Tibial nerve (tissue), 4 donors: ENCODE measurements around the gene SMAD3. TPM values are rescaled to one million over a fixed set of nuclear protein-coding genes. Genes with fewer than 3 reads are reported as not detected.

Experiments used
- DNase-seq, 2 donors: peaks; one replicate each; pipeline ENCODE4 v3.0.0-alpha.2; 2019; ENCODE audit warnings: low spot score in 2 of 2
- H3K27ac ChIP-seq, 4 donors: fragments of 200-600 bp; sonication (generic) in 3 of 4; one replicate each; pipeline ENCODE4 v1.5.1; 2017 to 2019; ENCODE audit warnings: mild to moderate bottlenecking in 1 of 4
- H3K27me3 ChIP-seq, 2 donors: fragments of 200-600 bp; sonication (generic) in 1 of 2; one replicate each; pipeline versions ENCODE4 v1.5.1 to v1.6.0; 2017 to 2019
- H3K36me3 ChIP-seq, 3 donors: fragments of 200-600 bp; sonication (generic); one replicate each; pipeline ENCODE4 v1.5.1; 2018 to 2019
- H3K4me1 ChIP-seq, 4 donors: fragments of 200-600 bp; sonication (generic) in 3 of 4; one replicate each; pipeline ENCODE4 v1.5.1; 2017 to 2019
- H3K4me3 ChIP-seq, 4 donors: fragments of 200-600 bp; sonication (generic) in 3 of 4; one replicate each; pipeline ENCODE4 v1.5.1; 2017 to 2019; ENCODE audit warnings: mild to moderate bottlenecking in 1 of 4, moderate library complexity in 1 of 4
- H3K9me3 ChIP-seq, 4 donors: fragments of 200-600 bp; sonication (generic) in 3 of 4; one replicate each; pipeline ENCODE4 v1.5.1; 2017 to 2019
- CTCF ChIP-seq, 5 experiments: fragments of 200-600 bp in 3 of 5; fragments of 450-650 bp in 2 of 5; sonication (generic) in 3 of 5; IDR thresholded peaks; one replicate each; pipeline ENCODE4 v1.5.1; 2016 to 2019; ENCODE audit warnings: antibody characterized with exemption in 5 of 5, mild to moderate bottlenecking in 3 of 5, moderate library complexity in 2 of 5
- EP300 ChIP-seq, 2 donors: sonication (generic); formaldehyde crosslinking; IDR thresholded peaks; one replicate each; pipeline ENCODE4 v1.6.1; 2017; ENCODE audit warnings: antibody characterized with exemption in 2 of 2, mild to moderate bottlenecking in 1 of 2
- POLR2A ChIP-seq, 2 donors: fragments of 450-650 bp; IDR thresholded peaks; one replicate each; pipeline ENCODE4 v1.6.1; 2017; ENCODE audit warnings: antibody characterized with exemption in 2 of 2, mild to moderate bottlenecking in 2 of 2, moderate library complexity in 2 of 2
- WGBS, 2 donors: methylation state at CpG; one replicate each; pipeline ENCODE4 v1.1.5; 2018; 5-methylcytosine and 5-hydroxymethylcytosine counted together
- total RNA-seq, 4 donors: library from RNA; depleted of rRNA; stranded (reverse); fragments of >200 nt; gene quantifications; one replicate each; pipeline ENCODE4 v1.1.0, GENCODE V29; 2016

The SMAD3 gene
- total RNA-seq, 4 donors from 2014 or later: 36.3 to 68.6 (median 44.1) TPM

GRCh38 chr15:67130673-67131601, 65.5 kb downstream of the SMAD3 start:
- TF ChIP-seq CTCF (IDR thresholded peaks at IDR 0.05) (no peak), POLR2A (IDR thresholded peaks at IDR 0.05) (no peak), EP300 (IDR thresholded peaks at IDR 0.05) (peak in 1 of 2 donors; percentile 67)
- Histone ChIP-seq H3K36me3 (no peaks in the 10 kb centered on the region), H3K4me3 (no peak overlapping the region), H3K27ac (peak overlapping the region in 2 of 4 donors; percentile 22 to 38), H3K4me1 (peaks cover 0 to 85% (median 43%) of the 10 kb centered on the region in 4 donors), H3K9me3 (no peaks in the 10 kb centered on the region), H3K27me3 (no peaks in the 10 kb centered on the region)
- 71 to 83% methylated on average over 15 of the region's 15 CpGs for WGBS, 2 donors
- no peak for DNase-seq

- H3K9me3 ChIP-seq: no peaks in the 10 kb centered on the region
- 77 to 78% methylated on average over 3 of the region's 3 CpGs for WGBS, 2 donors
- H3K27ac ChIP-seq: peak overlapping the region in 1 of 4 donors; percentile 49
- TF ChIP-seq EP300 (IDR thresholded peaks at IDR 0.05) (no peak), POLR2A (IDR thresholded peaks at IDR 0.05) (no peak), CTCF (IDR thresholded peaks at IDR 0.05) (no peak)
- no peak overlapping the region for H3K4me3 ChIP-seq
- no peaks in the 10 kb centered on the region for H3K27me3 ChIP-seq
- no peaks in the 10 kb centered on the region for H3K36me3 ChIP-seq
- peaks cover 0 to 78% (median 43%) of the 10 kb centered on the region in 4 donors for H3K4me1 ChIP-seq
- DNase-seq: no peak
Observed at GRCh38 chr15:67132276-67132675, 66.9 kb downstream of the SMAD3 start.

- no peak for TF ChIP-seq CTCF (IDR thresholded peaks at IDR 0.05)
- TF ChIP-seq EP300 (IDR thresholded peaks at IDR 0.05): no peak
- TF ChIP-seq POLR2A (IDR thresholded peaks at IDR 0.05): no peak
- H3K9me3 ChIP-seq: no peaks in the 10 kb centered on the region
- no peak overlapping the region for H3K4me3 ChIP-seq
- 87 to 96% methylated on average over 4 of the region's 4 CpGs for WGBS, 2 donors
- DNase-seq: no peak
- H3K36me3 ChIP-seq: no peaks in the 10 kb centered on the region
- H3K27me3 ChIP-seq: no peaks in the 10 kb centered on the region
- H3K4me1 ChIP-seq: peaks cover 0 to 78% (median 49%) of the 10 kb centered on the region in 4 donors
- peak overlapping the region in 2 of 4 donors; percentile 49 to 81 for H3K27ac ChIP-seq
Observed at GRCh38 chr15:67133026-67133425, 67.6 kb downstream of the SMAD3 start.

- DNase-seq: no peak
- no peaks in the 10 kb centered on the region for H3K36me3 ChIP-seq
- no peak overlapping the region for H3K4me3 ChIP-seq
- H3K9me3 ChIP-seq: no peaks in the 10 kb centered on the region
- H3K4me1 ChIP-seq: peaks cover 0 to 82% (median 52%) of the 10 kb centered on the region in 4 donors
- 76% methylated on average over 3 of the region's 3 CpGs for WGBS, 2 donors
- no peaks in the 10 kb centered on the region for H3K27me3 ChIP-seq
- H3K27ac ChIP-seq: peak overlapping the region; percentile 44 to 82 (median 76)
- no peak for TF ChIP-seq EP300 (IDR thresholded peaks at IDR 0.05)
- no peak for TF ChIP-seq CTCF (IDR thresholded peaks at IDR 0.05)
- TF ChIP-seq POLR2A (IDR thresholded peaks at IDR 0.05): no peak
Observed at GRCh38 chr15:67133738-67134066, 68.3 kb downstream of the SMAD3 start.
